ENCODE data around the gene CCDC169. TPM values are rescaled to one million over a fixed set of nuclear protein-coding genes. Genes with fewer than 3 reads are reported as not detected.
"Not testable (repeated sequence)": the region's sequence is repeated elsewhere in the genome, so short reads cannot be mapped to it uniquely, and the experiment has no call there.

The CCDC169 gene
- total RNA-seq, 3 donors from 2014 or later (not counting 1 experiment from before 2014, with no cell fraction given): not detected

DNA sequence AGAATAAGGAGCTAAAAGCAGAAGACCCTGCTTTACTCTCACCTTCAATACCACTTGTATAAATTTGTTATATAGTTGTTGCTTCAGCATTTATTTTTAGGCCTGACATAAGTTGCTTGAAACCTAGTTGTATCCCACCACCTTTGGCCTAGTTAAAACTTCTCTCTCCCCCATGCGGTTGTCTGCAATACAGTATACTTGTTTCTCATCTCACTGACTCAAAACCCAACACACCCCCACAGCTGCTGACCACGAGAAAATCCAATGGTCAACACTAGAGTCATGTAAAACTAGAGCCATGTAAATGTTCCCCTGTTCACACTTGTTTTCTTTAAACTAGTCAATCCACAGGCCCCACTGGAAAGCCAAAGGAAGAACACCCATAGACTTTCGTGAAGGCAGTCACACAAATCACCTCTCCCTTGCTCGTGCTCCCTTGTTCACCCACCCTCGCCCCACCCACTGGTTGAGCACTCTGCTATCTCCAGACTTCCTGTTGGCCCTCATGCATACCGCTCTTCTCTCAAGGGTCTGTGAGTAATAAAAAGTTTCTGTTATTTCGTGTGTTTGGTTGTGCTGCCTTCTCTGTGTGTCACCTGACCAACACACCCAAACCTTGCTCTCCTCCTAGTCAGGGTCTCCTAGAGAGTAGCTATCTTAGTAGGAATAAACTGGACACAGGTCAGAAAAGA is 12.9 kb upstream of the CCDC169 start:
- peaks cover 13% of the 10 kb centered on the region for H3K36me3 Mint-ChIP-seq
- no peak overlapping the region for H3K27ac ChIP-seq (ENCODE audit: low read length)
- no peak overlapping the region for H3K4me3 ChIP-seq (ENCODE audit: low read length)
- no peaks in the 10 kb centered on the region for H3K27me3 Mint-ChIP-seq (ENCODE audit: low read depth in 2 of 2)
- ATAC-seq (no peak), DNase-seq (no peak)
- no peaks in the 10 kb centered on the region for H3K27me3 ChIP-seq (ENCODE audit: control insufficient read depth, insufficient read depth, low read length)
- no peaks in the 10 kb centered on the region for H3K9me3 ChIP-seq (ENCODE audit: control insufficient read depth, insufficient read depth, low read length)
- peaks cover 9 to 11% of the 10 kb centered on the region in 2 donors for H3K4me1 Mint-ChIP-seq
- 91% methylated on average over 5 of the region's 7 CpGs for WGBS (ENCODE audit: insufficient coverage)
- no peak overlapping the region for H3K4me3 Mint-ChIP-seq
- peaks cover 18% of the 10 kb centered on the region for H3K36me3 ChIP-seq (ENCODE audit: control insufficient read depth, insufficient read depth, low read length)
- TF ChIP-seq, protein P1, sequence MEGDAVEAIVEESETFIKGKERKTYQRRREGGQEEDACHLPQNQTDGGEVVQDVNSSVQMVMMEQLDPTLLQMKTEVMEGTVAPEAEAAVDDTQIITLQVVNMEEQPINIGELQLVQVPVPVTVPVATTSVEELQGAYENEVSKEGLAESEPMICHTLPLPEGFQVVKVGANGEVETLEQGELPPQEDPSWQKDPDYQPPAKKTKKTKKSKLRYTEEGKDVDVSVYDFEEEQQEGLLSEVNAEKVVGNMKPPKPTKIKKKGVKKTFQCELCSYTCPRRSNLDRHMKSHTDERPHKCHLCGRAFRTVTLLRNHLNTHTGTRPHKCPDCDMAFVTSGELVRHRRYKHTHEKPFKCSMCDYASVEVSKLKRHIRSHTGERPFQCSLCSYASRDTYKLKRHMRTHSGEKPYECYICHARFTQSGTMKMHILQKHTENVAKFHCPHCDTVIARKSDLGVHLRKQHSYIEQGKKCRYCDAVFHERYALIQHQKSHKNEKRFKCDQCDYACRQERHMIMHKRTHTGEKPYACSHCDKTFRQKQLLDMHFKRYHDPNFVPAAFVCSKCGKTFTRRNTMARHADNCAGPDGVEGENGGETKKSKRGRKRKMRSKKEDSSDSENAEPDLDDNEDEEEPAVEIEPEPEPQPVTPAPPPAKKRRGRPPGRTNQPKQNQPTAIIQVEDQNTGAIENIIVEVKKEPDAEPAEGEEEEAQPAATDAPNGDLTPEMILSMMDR (IDR thresholded peaks at IDR 0.05): no peak
- H3K4me1 ChIP-seq (ENCODE audit: control insufficient read depth, insufficient read depth, low read length): no peaks in the 10 kb centered on the region
- H3K9me3 Mint-ChIP-seq: no peaks in the 10 kb centered on the region
- intact Hi-C loops (cut with micrococcal nuclease): no loop called here
- H3K27ac Mint-ChIP-seq: peak overlapping the region; percentile 5 to 45

DNA sequence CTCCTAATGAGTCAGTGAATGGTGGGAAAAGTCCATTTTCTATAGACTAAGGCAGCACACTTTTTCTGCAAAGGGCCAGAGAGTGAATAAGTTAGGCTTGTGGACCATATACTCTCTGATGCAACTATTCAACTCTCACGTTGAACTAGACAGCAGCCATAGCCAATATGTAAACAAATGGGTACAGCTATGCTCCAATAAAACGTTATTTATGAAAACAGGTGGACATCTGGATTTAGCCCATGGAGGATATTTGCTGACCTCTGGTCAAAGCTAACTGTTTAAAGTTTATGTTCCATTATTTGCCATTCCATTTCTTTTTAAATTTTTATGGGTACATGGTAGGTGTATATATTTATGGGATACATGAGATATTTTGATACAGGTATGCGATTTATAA is 4.7 kb upstream of the CCDC169 start:
- Histone ChIP-seq H3K4me3 (ENCODE audit: low read length) (no peak overlapping the region), H3K36me3 (ENCODE audit: control insufficient read depth, insufficient read depth, low read length) (no peaks in the 10 kb centered on the region), H3K27me3 (ENCODE audit: control insufficient read depth, insufficient read depth, low read length) (peaks cover 5% of the 10 kb centered on the region), H3K27ac (ENCODE audit: low read length) (no peak overlapping the region), H3K4me1 (ENCODE audit: control insufficient read depth, insufficient read depth, low read length) (peaks cover 12% of the 10 kb centered on the region), H3K9me3 (ENCODE audit: control insufficient read depth, insufficient read depth, low read length) (no peaks in the 10 kb centered on the region)
- no peak for ATAC-seq
- TF ChIP-seq, protein P1 (IDR thresholded peaks at IDR 0.05): no peak
- Mint-ChIP-seq H3K36me3 (peaks cover 6% of the 10 kb centered on the region), H3K9me3 (no peaks in the 10 kb centered on the region), H3K4me3 (no peak overlapping the region), H3K27ac (no peak overlapping the region), H3K4me1 (peaks cover 11 to 13% of the 10 kb centered on the region in 2 donors), H3K27me3 (ENCODE audit: low read depth in 2 of 2) (peaks cover 6 to 16% of the 10 kb centered on the region in 2 donors)
- intact Hi-C loops (cut with micrococcal nuclease): no loop called here
- WGBS (ENCODE audit: insufficient coverage): 84% methylated on average over 2 of the region's 3 CpGs
- no peak for DNase-seq

DNA sequence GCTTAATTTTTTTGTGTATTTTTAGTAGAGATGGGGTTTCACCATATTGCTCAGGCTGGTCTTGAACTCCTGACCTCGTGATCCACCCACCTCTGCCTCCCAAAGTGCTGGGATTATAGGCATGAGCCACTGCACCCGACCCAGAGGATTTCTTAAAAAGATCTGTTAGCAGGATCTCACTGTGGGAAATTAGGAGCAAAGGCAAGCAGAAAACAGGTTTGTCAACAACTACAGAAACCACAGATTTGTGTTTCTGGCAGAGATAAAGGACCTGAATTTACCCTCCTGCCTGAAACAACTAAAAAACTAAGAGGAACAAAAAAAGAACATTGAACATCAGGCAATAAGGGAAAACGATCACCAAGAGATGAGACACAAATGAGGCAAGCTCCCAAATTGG is 1.9 kb upstream of the CCDC169 start:
- peaks cover 13% of the 10 kb centered on the region for H3K4me1 ChIP-seq (ENCODE audit: control insufficient read depth, insufficient read depth, low read length)
- Mint-ChIP-seq H3K27me3 (ENCODE audit: low read depth in 2 of 2) (peaks cover 19 to 34% of the 10 kb centered on the region in 2 donors), H3K27ac (peak overlapping the region in 1 of 2 donors; percentile 42), H3K4me1 (peaks cover 12 to 19% of the 10 kb centered on the region in 2 donors)
- not testable (repeated sequence) for H3K27me3 ChIP-seq (ENCODE audit: control insufficient read depth, insufficient read depth, low read length); H3K9me3 Mint-ChIP-seq; DNase-seq; H3K9me3 ChIP-seq (ENCODE audit: control insufficient read depth, insufficient read depth, low read length); H3K4me3 Mint-ChIP-seq; H3K4me3 ChIP-seq (ENCODE audit: low read length); ATAC-seq; H3K27ac ChIP-seq (ENCODE audit: low read length); H3K36me3 ChIP-seq (ENCODE audit: control insufficient read depth, insufficient read depth, low read length); H3K36me3 Mint-ChIP-seq
- intact Hi-C loops (cut with micrococcal nuclease): loop anchor here (5.0 kb wide), 1 partner anchor 48 kb away; the partner anchor contains the start of gene SPART
- WGBS (ENCODE audit: insufficient coverage): 74% methylated on average over 3 of the region's 3 CpGs

DNA sequence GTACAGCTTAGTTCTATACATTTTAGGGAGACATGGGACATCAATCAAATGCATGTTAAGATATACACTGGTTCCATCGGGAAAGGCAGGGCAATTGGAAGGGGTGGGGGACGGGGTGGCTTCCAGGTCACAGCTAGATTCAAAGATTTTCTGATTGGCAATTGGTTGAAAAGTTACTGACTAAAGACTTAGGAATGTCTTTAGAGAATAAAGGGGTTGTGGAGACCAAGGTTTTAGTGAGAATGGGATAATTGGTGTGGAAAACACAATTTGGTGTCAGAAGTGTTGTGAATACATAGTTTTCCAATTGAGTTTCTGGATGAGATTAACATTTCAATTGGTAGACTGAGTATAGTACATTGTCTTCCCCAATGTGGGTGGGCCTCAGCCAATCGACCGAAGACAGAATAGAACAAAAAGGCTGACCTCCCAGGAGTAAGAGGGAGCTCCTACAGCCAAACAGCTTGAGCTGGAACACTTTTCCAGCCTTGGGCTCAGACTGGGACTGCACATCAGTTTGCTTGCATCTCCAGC is 988 bp upstream of the CCDC169 start:
- no peaks in the 10 kb centered on the region for H3K36me3 ChIP-seq (ENCODE audit: control insufficient read depth, insufficient read depth, low read length)
- H3K27ac ChIP-seq (ENCODE audit: low read length): no peak overlapping the region
- DNase-seq (no peak), ATAC-seq (no peak)
- no peak overlapping the region for H3K4me3 ChIP-seq (ENCODE audit: low read length)
- Mint-ChIP-seq H3K9me3 (no peaks in the 10 kb centered on the region), H3K4me1 (peaks cover 12 to 19% of the 10 kb centered on the region in 2 donors), H3K36me3 (peaks cover 6% of the 10 kb centered on the region), H3K27me3 (ENCODE audit: low read depth in 2 of 2) (peaks cover 23 to 34% of the 10 kb centered on the region in 2 donors), H3K4me3 (peak overlapping the region; percentile 89), H3K27ac (peak overlapping the region; percentile 10 to 83)
- peaks cover 13% of the 10 kb centered on the region for H3K4me1 ChIP-seq (ENCODE audit: control insufficient read depth, insufficient read depth, low read length)
- H3K27me3 ChIP-seq (ENCODE audit: control insufficient read depth, insufficient read depth, low read length): peaks cover 8% of the 10 kb centered on the region
- intact Hi-C loops (cut with micrococcal nuclease): loop anchor here (5.0 kb wide), 1 partner anchor 49 kb away; the partner anchor contains the start of gene SPART
- no peaks in the 10 kb centered on the region for H3K9me3 ChIP-seq (ENCODE audit: control insufficient read depth, insufficient read depth, low read length)
- WGBS (ENCODE audit: insufficient coverage): 41% methylated on average over 4 of the region's 4 CpGs
- TF ChIP-seq, protein P1 (IDR thresholded peaks at IDR 0.05): no peak
